Thyroid gland (tissue), 4 donors: ENCODE results near the gene TNKS2. TPM values are rescaled to one million over a fixed set of nuclear protein-coding genes. Genes with fewer than 3 reads are reported as not detected.

Experiments used
- DNase-seq, 2 donors: peaks; one replicate each; pipeline ENCODE4 v3.0.0-alpha.2; 2019
- H3K27ac ChIP-seq, 3 donors: fragments of 200-600 bp; sonication (generic); 1 replicate in 2 of 3; 2 replicates in 1 of 3; pipeline ENCODE4 v1.5.1; 2016 to 2019; ENCODE audit warnings: mild to moderate bottlenecking in 1 of 3, moderate library complexity in 1 of 3
- H3K27me3 ChIP-seq: fragments of 200-600 bp; sonication (generic); one replicate; pipeline ENCODE4 v1.5.1; 2019
- H3K36me3 ChIP-seq, 2 donors: fragments of 200-600 bp; sonication (generic); one replicate each; pipeline ENCODE4 v1.5.1; 2016 to 2019
- H3K4me1 ChIP-seq, 2 donors: fragments of 200-600 bp; sonication (generic); one replicate each; pipeline ENCODE4 v1.5.1; 2017 to 2019
- H3K4me3 ChIP-seq, 3 donors: fragments of 200-600 bp; sonication (generic); replicated peaks in 1 of 3; 1 replicate in 2 of 3; 2 replicates in 1 of 3; pipeline ENCODE4 v1.5.1; 2016; ENCODE audit warnings: mild to moderate bottlenecking in 1 of 3
- H3K9me3 ChIP-seq: fragments of 200-600 bp; sonication (generic); one replicate; pipeline ENCODE4 v1.5.1; 2017
- POLR2A ChIP-seq, 2 donors: fragments of 450-650 bp; IDR thresholded peaks; one replicate each; pipeline ENCODE4 v1.6.1; 2017; ENCODE audit warnings: antibody characterized with exemption in 2 of 2, mild to moderate bottlenecking in 2 of 2, moderate library complexity in 1 of 2
- WGBS, 2 donors: methylation state at CpG; one replicate each; pipeline ENCODE4 v1.1.5; 2017; 5-methylcytosine and 5-hydroxymethylcytosine counted together
- intact Hi-C: fragments of 100-400 bp; cut with DNase I; formaldehyde crosslinking; loops from one replicate; pipeline ENCODE4 v1.15.1; 2023
- total RNA-seq, 4 donors: library from RNA; depleted of rRNA; stranded (reverse); fragments of >200 nt; gene quantifications; one replicate each; pipeline ENCODE4 v1.2.3, GENCODE V29; 2016
- TF ChIP-seq, protein P1 (sequence below), 6 experiments: fragments of 200-600 bp in 3 of 6; fragments of 450-650 bp in 3 of 6; sonication (generic) in 3 of 6; IDR thresholded peaks; one replicate each; pipeline ENCODE4 v1.5.1; 2016 to 2019; ENCODE audit warnings: antibody characterized with exemption in 6 of 6, mild to moderate bottlenecking in 2 of 6, inconsistent platforms in 1 of 6, moderate library complexity in 1 of 6

The TNKS2 gene
- total RNA-seq, 4 donors from 2014 or later: 56.5 to 99.7 (median 66.1) TPM

GRCh38 chr10:91799612-91799975 is 1.4 kb downstream of the TNKS2 start:
- H3K9me3 ChIP-seq: no peaks in the 10 kb centered on the region
- DNase-seq: no peak
- TF ChIP-seq, protein P1, sequence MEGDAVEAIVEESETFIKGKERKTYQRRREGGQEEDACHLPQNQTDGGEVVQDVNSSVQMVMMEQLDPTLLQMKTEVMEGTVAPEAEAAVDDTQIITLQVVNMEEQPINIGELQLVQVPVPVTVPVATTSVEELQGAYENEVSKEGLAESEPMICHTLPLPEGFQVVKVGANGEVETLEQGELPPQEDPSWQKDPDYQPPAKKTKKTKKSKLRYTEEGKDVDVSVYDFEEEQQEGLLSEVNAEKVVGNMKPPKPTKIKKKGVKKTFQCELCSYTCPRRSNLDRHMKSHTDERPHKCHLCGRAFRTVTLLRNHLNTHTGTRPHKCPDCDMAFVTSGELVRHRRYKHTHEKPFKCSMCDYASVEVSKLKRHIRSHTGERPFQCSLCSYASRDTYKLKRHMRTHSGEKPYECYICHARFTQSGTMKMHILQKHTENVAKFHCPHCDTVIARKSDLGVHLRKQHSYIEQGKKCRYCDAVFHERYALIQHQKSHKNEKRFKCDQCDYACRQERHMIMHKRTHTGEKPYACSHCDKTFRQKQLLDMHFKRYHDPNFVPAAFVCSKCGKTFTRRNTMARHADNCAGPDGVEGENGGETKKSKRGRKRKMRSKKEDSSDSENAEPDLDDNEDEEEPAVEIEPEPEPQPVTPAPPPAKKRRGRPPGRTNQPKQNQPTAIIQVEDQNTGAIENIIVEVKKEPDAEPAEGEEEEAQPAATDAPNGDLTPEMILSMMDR (IDR thresholded peaks at IDR 0.05): no peak
- no peak for TF ChIP-seq POLR2A (IDR thresholded peaks at IDR 0.05)
- peak overlapping the region in 2 of 3 donors; percentile 89 to 99 for H3K27ac ChIP-seq
- H3K4me1 ChIP-seq: peaks cover 33 to 37% of the 10 kb centered on the region in 2 donors
- 11 to 12% methylated on average over 4 of the region's 4 CpGs for WGBS, 2 donors
- no peaks in the 10 kb centered on the region for H3K27me3 ChIP-seq
- intact Hi-C loops: no loop called here
- peak overlapping the region in 2 of 3 donors; percentile 80 to 87 for H3K4me3 ChIP-seq
- H3K36me3 ChIP-seq: no peaks in the 10 kb centered on the region

- Histone ChIP-seq H3K36me3 (no peaks in the 10 kb centered on the region), H3K4me3 (peak overlapping the region in 2 of 3 donors; percentile 10 to 87), H3K27ac (peak overlapping the region in 2 of 3 donors; percentile 89 to 99), H3K27me3 (no peaks in the 10 kb centered on the region), H3K9me3 (no peaks in the 10 kb centered on the region), H3K4me1 (peaks cover 36 to 37% of the 10 kb centered on the region in 2 donors)
- DNase-seq: no peak
- WGBS, 2 donors: 40 to 46% methylated on average over 5 of the region's 5 CpGs
- no peak for TF ChIP-seq POLR2A (IDR thresholded peaks at IDR 0.05)
- TF ChIP-seq, protein P1 (IDR thresholded peaks at IDR 0.05): no peak
- intact Hi-C loops: no loop called here
These were observed 2.0 kb downstream of the TNKS2 start for GRCh38 chr10:91800182-91800581.

DNA sequence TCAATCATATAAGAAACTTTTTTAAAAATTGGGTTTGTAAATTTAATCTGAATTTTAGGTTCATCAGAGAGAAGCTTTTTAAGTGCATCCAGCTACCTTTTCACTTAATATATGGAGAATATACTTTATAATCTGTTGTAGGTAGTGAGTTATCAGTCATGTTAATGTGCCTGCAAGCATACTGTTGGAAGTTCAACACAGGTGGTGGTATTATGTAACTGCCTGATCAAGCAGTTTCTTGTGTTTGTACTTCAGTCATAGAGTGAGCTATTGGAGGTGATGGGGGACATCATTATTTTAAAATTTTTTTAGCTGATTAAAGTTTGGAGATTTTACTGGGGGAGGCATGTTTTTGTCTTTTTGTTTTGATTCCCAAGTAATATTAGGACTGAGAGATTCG is 2.5 kb downstream of the TNKS2 start:
- Histone ChIP-seq H3K36me3 (no peaks in the 10 kb centered on the region), H3K4me3 (no peak overlapping the region), H3K27ac (peak overlapping the region in 1 of 3 donors; percentile 24), H3K27me3 (no peaks in the 10 kb centered on the region), H3K9me3 (no peaks in the 10 kb centered on the region), H3K4me1 (peaks cover 37 to 41% of the 10 kb centered on the region in 2 donors)
- intact Hi-C loops: no loop called here
- 61 to 73% methylated on average over 1 of the region's 1 CpG for WGBS, 2 donors
- DNase-seq: no peak
- TF ChIP-seq POLR2A (IDR thresholded peaks at IDR 0.05): no peak
- TF ChIP-seq, protein P1 (IDR thresholded peaks at IDR 0.05): no peak

- Histone ChIP-seq H3K4me1 (peaks cover 23 to 33% of the 10 kb centered on the region in 2 donors), H3K36me3 (no peaks in the 10 kb centered on the region), H3K9me3 (no peaks in the 10 kb centered on the region), H3K4me3 (no peak overlapping the region), H3K27me3 (no peaks in the 10 kb centered on the region), H3K27ac (no peak overlapping the region)
- WGBS, 2 donors: 98 to 99% methylated on average over 3 of the region's 3 CpGs
- TF ChIP-seq, protein P1 (IDR thresholded peaks at IDR 0.05): no peak
- TF ChIP-seq POLR2A (IDR thresholded peaks at IDR 0.05): no peak
- DNase-seq: no peak
- intact Hi-C loops: no loop called here
These were observed 5.3 kb downstream of the TNKS2 start for GRCh38 chr10:91803386-91804125.

DNA sequence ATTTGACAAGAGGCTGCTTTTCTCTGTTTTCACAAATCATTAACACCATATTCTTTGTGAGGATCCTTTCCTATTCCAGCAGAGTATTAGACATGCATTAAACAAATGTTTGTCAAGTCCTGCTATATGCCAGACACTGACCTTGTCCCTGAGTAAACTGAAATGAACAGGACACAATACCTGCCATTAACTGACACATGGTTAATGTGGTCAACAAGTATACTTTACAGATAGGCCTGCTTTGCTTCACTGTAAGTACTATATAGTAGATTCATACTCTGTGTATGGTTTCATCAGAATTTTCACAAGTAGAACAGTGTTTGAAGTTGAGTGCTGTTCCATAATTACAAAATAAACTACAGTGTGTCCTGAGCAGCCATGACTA is 5.9 kb downstream of the TNKS2 start:
- Histone ChIP-seq H3K27me3 (no peaks in the 10 kb centered on the region), H3K4me3 (no peak overlapping the region), H3K9me3 (no peaks in the 10 kb centered on the region), H3K27ac (no peak overlapping the region), H3K4me1 (peaks cover 23 to 33% of the 10 kb centered on the region in 2 donors), H3K36me3 (no peaks in the 10 kb centered on the region)
- no peak for TF ChIP-seq POLR2A (IDR thresholded peaks at IDR 0.05)
- TF ChIP-seq, protein P1 (IDR thresholded peaks at IDR 0.05): no peak
- DNase-seq: no peak
- intact Hi-C loops: no loop called here
